Measurements from ENCODE around the gene EFCAB12. TPM values are rescaled to one million over a fixed set of nuclear protein-coding genes. Genes with fewer than 3 reads are reported as not detected.

The EFCAB12 gene
- total RNA-seq, 2 donors from 2014 or later, result under 0.01 to 1.3 TPM

DNA sequence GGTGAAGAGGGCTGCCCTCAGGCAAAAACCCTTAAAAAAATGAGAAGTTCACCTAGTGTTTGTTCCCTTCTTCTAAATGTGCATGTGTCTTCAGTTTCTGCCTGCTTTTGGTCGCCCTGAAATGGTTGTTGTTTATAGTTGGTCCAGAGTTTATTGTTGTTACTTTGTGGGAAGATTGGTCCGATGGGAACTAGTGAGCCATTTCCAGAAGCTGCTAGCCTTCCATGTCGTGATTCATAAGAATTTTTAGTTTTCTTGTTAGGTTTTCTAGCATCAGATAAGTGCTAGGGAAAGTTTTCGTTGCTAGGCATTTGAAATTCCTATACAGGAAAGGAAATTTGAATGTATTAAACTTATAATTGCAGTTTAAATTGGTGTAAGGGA, 45.3 kb upstream of the EFCAB12 start:
- peaks cover 0 to 10% of the 10 kb centered on the region in 2 donors for H3K36me3 ChIP-seq (replicated peaks in 1 of 2; ENCODE audit: insufficient read depth in 1 of 2, low read depth in 2 of 2)
- no peak for TF ChIP-seq POLR2A (IDR thresholded peaks at IDR 0.05)
- TF ChIP-seq, protein P1, sequence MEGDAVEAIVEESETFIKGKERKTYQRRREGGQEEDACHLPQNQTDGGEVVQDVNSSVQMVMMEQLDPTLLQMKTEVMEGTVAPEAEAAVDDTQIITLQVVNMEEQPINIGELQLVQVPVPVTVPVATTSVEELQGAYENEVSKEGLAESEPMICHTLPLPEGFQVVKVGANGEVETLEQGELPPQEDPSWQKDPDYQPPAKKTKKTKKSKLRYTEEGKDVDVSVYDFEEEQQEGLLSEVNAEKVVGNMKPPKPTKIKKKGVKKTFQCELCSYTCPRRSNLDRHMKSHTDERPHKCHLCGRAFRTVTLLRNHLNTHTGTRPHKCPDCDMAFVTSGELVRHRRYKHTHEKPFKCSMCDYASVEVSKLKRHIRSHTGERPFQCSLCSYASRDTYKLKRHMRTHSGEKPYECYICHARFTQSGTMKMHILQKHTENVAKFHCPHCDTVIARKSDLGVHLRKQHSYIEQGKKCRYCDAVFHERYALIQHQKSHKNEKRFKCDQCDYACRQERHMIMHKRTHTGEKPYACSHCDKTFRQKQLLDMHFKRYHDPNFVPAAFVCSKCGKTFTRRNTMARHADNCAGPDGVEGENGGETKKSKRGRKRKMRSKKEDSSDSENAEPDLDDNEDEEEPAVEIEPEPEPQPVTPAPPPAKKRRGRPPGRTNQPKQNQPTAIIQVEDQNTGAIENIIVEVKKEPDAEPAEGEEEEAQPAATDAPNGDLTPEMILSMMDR (IDR thresholded peaks at IDR 0.05), result no peak
- no peaks in the 10 kb centered on the region for H3K9me3 ChIP-seq
- WGBS, 2 donors, result 76 to 80% methylated on average over 4 of the region's 4 CpGs
- no peak overlapping the region for H3K27ac ChIP-seq
- peaks cover 6% of the 10 kb centered on the region for H3K4me1 ChIP-seq
- H3K4me3 ChIP-seq, result no peak overlapping the region
- DNase-seq, result no peak
- no peaks in the 10 kb centered on the region for H3K27me3 ChIP-seq
- ATAC-seq, result no peak
- intact Hi-C loops (cut with DNase I), result no loop called here

DNA sequence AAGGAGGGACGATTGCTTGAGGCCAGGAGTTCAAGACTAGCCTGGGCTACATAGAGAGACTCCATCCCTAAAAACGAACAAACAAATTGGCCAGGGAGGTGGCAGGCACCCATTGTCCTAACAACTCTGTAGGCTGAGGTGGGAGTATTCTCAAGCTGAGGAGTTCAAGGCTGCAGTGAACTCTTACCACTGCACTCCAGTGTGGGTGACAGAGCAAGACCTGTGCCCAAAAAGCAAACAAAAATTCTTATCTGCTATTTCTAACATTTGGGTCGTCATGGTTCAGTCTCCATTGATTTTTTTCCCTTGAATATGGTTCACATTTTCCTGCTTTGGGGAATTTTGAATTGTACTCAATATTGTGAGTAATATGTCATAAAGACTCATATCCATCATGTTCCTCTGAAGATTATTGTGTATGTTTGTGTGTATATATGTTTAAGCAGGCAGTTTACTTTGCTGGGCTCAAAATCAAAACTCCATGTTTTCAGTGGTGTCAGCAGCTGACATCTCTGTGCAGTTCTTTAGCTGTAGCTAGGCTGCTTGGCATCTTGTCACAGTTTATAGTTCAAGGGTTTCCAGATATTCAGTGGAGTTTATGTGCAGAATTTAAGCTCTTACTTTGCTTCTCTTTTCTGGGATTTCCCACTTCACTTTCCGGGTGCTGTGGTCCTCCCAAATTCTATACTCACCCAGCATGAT, 44.8 kb upstream of the EFCAB12 start:
- Histone ChIP-seq H3K36me3 (replicated peaks in 1 of 2; ENCODE audit: insufficient read depth in 1 of 2, low read depth in 2 of 2) (peaks cover 0 to 10% of the 10 kb centered on the region in 2 donors), H3K9me3 (no peaks in the 10 kb centered on the region), H3K4me3 (no peak overlapping the region), H3K4me1 (peaks cover 6% of the 10 kb centered on the region), H3K27me3 (no peaks in the 10 kb centered on the region), H3K27ac (no peak overlapping the region)
- intact Hi-C loops (cut with DNase I), result no loop called here
- no peak for ATAC-seq
- no peak for TF ChIP-seq POLR2A (IDR thresholded peaks at IDR 0.05)
- TF ChIP-seq, protein P1 (IDR thresholded peaks at IDR 0.05), result no peak
- 61 to 63% methylated on average over 4 of the region's 4 CpGs for WGBS, 2 donors
- no peak for DNase-seq

DNA sequence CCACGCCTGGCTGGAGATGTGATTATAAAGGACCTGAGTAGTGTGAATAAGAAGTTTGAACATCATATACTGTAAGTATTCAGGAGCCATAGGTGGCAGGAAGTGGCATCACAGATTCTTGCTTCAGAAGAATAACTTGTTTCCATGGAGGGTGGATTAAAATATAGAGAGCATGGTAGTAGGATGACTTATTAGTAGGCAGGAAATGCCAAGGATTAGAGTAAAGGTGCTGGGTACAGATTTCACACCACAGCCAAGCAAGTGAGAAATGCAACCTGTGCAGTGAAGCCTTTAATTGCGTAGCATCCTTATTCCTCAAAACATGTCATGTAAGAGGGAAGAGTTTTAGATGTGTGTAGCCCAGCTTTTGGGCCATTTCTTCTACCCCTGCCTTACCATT, 42.4 kb upstream of the EFCAB12 start:
- DNase-seq (no peak), ATAC-seq (no peak)
- Histone ChIP-seq H3K27me3 (no peaks in the 10 kb centered on the region), H3K36me3 (replicated peaks in 1 of 2; ENCODE audit: insufficient read depth in 1 of 2, low read depth in 2 of 2) (peaks cover 0 to 6% of the 10 kb centered on the region in 2 donors), H3K9me3 (no peaks in the 10 kb centered on the region), H3K4me1 (no peaks in the 10 kb centered on the region), H3K27ac (no peak overlapping the region), H3K4me3 (no peak overlapping the region)
- TF ChIP-seq, protein P1 (IDR thresholded peaks at IDR 0.05), result no peak
- no peak for TF ChIP-seq POLR2A (IDR thresholded peaks at IDR 0.05)
- intact Hi-C loops (cut with DNase I), result no loop called here
- WGBS, 2 donors, result 79 to 94% methylated on average over 2 of the region's 2 CpGs

DNA sequence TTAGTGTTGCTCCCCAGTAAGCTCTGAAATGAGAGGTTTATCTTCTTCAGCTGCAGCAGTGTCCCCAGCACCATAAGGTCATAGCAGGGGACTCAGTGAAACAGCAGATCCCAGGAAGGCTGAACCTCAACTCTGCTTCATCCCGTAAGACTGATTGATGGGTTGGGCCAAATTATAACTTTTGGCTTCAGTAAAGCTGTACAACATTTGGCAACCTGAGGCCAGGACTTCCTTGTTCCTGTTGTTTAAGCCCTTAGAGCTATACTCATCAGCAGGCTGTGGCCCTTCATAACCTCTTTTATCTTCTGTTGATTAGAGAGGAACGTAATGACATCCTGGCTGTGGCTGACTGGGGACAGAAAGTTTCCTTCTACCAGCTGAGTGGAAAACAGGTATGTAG, 40.6 kb upstream of the EFCAB12 start:
- TF ChIP-seq, protein P1 (IDR thresholded peaks at IDR 0.05), result no peak
- no peak for TF ChIP-seq POLR2A (IDR thresholded peaks at IDR 0.05)
- no peak for DNase-seq
- no peak for ATAC-seq

DNA sequence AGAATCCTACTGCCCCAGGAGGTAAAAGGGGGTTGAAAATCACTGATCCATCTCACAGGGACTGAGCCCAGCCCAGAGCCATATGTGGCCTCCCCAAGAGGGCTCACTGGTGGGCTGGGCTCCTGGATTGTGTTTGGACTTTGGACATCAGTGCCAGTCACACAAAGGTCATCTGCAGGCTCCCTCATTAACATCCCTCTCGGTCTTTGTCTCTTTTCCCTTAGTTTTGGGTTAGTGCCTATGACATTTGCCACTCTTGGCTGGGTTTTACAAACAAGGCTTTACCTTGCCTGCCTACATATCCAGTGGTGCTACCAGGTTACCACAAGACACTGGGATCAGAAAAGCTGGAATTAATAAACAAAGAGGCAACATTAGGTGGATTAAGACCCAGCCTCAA, 39.5 kb upstream of the EFCAB12 start:
- H3K27me3 ChIP-seq, result no peaks in the 10 kb centered on the region
- H3K4me3 ChIP-seq, result no peak overlapping the region
- DNase-seq (no peak), ATAC-seq (no peak)
- H3K27ac ChIP-seq, result no peak overlapping the region
- H3K36me3 ChIP-seq (replicated peaks in 1 of 2; ENCODE audit: insufficient read depth in 1 of 2, low read depth in 2 of 2), result peaks cover 0 to 6% of the 10 kb centered on the region in 2 donors
- 83 to 88% methylated on average over 1 of the region's 1 CpG for WGBS, 2 donors
- no peaks in the 10 kb centered on the region for H3K4me1 ChIP-seq
- no peaks in the 10 kb centered on the region for H3K9me3 ChIP-seq
- TF ChIP-seq, protein P1 (IDR thresholded peaks at IDR 0.05), result no peak
- TF ChIP-seq POLR2A (IDR thresholded peaks at IDR 0.05), result no peak
- intact Hi-C loops (cut with DNase I), result no loop called here

More for the DNA sequence above, 40.6 kb upstream of the EFCAB12 start:
- Histone ChIP-seq H3K4me3 (no peak overlapping the region), H3K27ac (no peak overlapping the region), H3K27me3 (no peaks in the 10 kb centered on the region), H3K9me3 (no peaks in the 10 kb centered on the region), H3K36me3 (replicated peaks in 1 of 2; ENCODE audit: insufficient read depth in 1 of 2, low read depth in 2 of 2) (peaks cover 0 to 6% of the 10 kb centered on the region in 2 donors), H3K4me1 (no peaks in the 10 kb centered on the region)
- WGBS, 2 donors, result 38 to 52% methylated on average over 2 of the region's 2 CpGs
- intact Hi-C loops (cut with DNase I), result no loop called here

Data from body of pancreas (tissue), 4 donors.